Measurements from ENCODE around the gene PWP2.
"Not testable (repeated sequence)": the region's sequence is repeated elsewhere in the genome, so short reads cannot be mapped to it uniquely, and the experiment has no call there.

PWP2 gene

DNA sequence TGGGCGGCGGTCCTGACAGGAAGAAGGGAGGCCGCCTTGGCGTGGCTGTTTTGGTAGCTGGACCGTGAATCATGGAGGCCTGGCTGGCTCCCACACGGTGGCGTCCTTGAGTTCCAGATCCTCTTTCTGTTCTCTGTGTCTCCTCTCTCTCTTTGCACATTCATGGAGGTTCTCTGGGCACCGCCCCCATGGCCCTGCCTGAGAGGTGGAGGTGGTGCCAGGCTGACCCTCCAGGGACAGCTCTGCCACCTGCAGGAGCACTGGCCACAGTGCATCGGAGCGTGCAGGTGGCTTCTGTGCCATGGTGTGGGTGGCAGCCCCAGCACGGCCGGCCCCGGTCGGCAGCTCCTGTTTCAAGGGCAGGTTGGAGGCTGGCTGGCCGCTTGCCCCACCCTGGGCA, 30.8 kb downstream of the PWP2 start:
- DNase-seq (ENCODE audit: low spot score): not testable (repeated sequence)

DNA sequence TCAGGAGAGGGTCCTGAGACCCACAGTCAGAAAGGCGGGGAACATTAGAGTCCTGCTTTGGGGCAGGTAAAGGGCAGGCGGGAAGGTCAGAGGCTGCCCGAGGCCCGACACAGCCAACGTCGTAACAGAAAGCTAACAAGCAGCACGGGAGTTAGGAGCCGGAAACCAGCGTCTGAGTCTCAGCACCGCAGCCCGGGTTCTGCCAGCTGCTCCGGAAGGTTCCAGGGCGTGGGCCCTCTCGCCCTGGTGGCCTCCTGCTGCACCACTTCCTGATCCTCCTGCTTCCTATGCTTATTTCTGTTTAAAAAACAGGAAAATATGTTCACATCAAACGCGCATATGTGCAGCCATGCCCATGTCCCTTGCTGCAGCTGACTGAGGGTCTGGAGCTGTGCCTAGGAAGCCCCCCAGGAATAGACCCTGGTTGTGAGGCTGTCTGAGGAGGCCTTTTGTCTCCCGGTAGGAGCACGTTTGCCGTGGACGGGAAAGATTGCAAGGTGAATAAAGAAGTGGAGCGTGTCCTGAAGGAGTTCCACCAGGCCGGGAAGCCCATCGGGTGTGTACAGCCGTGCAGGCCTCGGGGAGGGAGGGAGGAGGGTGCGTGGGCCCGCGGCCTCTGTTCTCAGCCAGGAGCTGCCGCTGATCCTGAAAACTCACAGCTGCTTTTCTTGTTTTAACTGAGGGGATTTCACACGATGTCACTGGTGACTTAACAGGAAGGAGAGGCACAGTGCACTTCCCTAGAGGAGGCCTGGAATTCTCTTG, 32.8 kb downstream of the PWP2 start:
- DNase-seq (ENCODE audit: low spot score): not testable (repeated sequence)

DNA sequence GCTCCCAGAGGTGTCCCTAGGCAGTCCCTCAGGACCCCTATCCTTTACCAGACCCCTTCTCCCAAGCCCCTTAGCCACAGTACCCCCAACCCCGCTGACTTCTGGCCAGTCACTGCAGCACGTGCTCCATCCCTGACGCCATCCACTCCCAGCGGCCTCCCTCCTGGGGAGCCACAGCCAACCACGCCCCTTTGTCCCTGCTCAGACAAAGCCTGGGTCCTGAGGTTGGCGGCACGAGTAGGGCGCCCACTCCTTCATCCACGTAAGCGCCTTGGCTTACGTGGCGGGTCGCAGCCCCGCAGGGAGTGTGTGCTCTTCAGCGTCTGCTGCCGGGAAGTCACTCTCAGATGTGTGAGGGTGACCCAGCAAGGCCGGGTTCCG, 33.3 kb downstream of the PWP2 start:
- DNase-seq (ENCODE audit: low spot score): not testable (repeated sequence)

DNA sequence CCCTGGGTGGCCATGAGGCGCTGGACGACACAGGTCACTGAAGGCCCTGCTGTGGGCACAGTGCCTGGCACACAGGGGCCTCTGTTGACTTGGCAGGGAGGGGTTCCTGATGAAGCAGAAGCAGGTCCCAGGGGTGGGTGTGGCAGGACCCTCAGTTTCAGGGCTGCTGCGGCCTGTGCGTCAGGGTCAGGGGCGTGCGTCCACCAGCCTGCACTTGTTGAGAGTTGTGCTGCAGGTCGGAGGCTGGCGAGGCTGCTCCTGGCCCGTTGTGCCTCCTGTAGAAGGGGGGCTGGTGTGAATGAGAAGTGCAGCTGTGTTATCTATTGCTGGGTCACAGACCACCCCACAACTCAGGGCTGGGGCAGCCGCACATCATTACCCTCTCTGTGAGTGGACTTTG, 35.3 kb downstream of the PWP2 start:
- not testable (repeated sequence) for DNase-seq (ENCODE audit: low spot score)

DNA sequence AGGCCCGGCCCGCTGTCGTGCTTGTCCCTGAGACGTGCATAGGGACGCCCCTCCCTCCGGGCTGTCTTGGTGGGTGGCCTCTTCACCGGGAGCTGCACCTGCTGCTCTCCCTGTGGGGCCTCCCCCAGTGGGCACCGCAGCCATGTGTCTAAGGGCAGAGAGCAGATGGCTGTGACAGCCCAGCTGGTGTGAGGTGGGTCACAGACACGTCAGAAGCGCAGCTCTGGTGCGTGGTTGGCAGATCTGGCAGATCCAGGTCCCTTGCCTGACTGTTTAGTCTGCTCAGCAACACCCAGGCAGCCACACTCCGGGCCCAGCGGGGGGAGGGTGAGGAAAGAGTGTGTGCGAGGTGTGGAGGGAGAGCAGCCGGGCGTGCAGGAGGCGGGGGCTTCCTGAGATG, 36.2 kb downstream of the PWP2 start:
- not testable (repeated sequence) for DNase-seq (ENCODE audit: low spot score)

DNA sequence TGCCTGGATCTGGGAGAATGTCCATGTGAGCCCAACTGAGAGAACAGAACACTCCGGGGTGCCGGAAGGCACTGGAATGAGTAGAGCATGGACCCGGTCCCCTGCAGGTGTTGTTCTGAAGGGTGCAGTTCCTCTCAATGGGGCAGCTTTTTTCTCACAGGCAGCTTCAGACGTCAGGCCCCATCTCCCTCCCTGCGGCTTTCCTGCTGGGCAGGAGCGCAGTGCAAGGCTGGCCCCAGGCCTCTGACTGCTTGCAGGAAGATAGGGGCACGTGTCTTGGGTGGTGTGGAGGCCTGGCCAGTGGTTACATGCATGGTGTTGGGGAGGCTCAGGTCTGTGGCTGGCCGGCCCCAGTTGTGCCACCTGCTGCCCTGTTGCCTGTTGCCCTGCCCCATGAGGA, 36.8 kb downstream of the PWP2 start:
- not testable (repeated sequence) for DNase-seq (ENCODE audit: low spot score)

DNA sequence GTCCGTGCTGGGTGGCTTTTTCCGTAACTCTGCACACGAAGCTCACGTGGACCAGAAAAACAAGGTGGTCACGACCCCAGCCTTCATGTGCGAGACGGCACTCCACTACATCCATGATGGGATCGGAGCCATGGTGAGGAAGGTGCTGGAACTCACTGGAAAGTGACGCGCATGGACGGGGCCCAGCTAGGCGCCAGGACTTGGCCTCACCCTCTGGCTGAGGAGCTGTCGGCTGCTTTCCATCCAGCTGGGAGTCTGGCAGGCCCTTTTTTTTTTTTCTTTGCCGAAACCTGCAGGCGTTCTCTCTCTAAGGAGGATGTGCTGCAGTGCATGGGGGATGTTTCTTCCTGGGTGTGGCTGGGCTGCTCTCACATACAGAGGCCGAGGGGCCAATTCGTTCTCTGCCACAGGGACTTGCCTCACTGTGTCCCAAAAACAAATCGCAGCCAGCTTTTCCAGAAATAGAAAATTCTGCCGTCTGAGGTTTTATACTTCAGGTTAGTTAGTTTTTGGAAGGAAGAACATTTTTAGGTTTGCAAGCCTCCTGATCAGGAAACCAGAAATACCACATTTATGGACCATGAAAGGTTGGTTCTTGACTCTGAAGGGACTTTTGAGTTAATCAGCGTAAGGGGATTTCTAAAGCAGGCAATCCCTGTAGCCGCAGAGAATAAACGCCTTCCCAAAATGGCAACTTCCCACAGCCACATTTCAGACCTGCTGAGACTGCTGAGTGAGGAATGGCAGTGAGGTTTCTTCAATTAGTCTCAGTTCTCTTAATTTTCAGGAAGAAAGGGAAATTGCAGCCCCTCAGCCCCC, 37.8 kb downstream of the PWP2 start:
- DNase-seq (ENCODE audit: low spot score): not testable (repeated sequence)

DNA sequence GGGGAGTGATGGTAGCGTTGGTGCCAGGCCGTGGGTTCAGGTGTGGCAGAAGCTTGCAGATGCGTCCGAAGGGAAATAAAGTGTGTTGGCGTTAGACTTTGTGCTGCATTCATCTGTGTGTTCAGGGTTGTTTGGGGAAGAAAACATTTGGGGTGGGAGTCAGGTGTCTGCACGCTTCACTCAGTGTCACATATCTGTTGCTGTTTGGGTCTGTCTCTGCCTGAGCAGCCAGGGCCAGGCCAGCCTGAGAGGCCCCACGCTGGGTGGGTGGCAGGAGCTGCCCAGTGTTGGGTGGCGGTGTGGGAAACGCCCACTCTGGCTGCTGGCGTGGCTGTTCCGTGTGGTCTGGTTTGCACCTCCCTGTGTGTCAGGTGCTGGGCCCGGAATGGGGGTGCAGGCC, 38.4 kb downstream of the PWP2 start:
- not testable (repeated sequence) for DNase-seq (ENCODE audit: low spot score)

DNA sequence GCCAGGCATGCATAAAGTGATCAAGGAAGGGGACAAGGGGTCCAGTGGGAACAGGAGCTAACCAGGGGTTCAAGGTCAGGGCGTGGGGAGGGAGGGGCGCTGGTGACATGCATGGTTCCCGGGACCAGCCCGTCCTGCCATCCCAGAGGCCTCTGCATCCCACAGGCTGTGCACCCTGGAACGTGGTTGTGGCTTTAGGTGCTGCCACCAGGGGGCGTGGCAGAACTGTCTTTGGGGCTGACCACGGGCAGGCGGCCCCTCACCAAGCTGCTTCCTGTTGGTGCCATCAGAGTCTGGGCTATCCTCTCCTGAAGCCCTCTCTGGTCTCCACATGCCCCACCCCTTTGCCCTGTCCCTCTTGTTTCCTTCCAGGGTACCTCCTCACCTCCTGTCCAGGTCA, 39.9 kb downstream of the PWP2 start:
- DNase-seq (ENCODE audit: low spot score): not testable (repeated sequence)

DNA sequence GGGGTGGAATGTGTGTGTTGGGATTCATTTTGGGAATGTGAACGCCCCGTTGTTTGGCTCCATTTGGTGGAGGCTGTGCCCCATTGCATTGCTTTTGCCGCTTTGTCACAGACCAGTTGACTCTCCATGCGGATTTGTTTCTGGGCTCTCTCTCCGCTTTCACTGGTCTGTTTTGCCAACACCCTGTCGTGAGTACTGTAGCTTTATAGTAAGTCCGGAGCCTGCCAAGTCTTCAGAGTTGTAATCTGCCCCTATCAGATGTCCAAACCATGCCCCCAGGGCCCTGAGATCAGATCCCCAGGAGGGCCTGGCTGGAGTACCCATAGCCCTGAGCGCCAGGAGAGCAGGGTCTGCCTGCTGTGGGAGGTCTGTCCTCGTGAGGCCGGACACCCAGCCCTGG, 43.1 kb downstream of the PWP2 start:
- DNase-seq (ENCODE audit: low spot score): not testable (repeated sequence)

DNA sequence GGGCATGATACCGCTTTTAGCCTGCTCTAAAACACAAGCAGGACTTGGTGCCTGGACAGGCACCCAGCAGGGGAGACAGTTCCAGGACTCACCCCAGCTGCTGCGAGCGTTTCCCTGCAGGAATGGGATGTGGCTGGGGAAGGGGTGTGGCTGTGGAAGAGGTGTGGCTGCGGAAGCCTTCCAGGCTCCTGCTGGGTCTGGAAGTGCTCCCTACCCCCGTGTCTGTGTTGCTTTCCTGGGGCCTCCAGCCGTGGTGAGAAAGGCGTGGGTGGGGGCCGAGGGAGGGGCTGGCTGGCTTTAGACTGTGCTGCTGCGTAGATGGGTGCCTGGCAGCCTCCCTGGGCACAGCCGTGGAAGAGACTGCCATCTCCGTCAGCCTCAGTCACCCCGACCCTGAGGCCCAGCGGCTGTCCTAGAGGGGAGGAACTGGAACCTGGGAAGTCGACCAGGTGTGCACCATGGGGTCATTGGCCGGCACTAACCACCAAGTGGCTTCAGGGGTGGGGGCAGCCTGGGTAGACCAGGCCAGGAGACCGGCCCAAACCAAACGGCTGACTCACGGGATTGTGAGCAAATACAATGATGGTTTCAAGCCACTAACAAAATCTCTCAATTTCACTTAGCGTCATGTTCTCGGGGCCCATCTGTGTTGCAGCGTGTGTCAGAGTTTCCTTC, 46.2 kb downstream of the PWP2 start:
- DNase-seq (ENCODE audit: low spot score): not testable (repeated sequence)

DNA sequence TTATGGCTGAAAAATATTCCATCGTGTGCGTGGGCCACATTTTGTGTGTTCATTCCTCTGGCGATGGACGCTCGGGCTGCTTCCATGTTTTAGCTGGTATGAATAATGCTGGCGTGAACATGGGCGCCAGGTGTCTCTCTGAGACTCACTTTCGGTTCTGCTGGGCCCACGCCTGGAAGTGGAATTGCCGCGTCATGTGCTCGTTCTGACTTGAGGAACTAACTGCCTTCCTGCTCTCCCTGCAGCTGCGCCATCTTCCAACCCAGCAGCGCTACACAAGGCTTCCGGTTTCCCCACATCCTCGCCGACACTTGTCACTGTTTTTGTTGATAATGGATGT, 46.7 kb downstream of the PWP2 start:
- not testable (repeated sequence) for DNase-seq (ENCODE audit: low spot score)

DNA sequence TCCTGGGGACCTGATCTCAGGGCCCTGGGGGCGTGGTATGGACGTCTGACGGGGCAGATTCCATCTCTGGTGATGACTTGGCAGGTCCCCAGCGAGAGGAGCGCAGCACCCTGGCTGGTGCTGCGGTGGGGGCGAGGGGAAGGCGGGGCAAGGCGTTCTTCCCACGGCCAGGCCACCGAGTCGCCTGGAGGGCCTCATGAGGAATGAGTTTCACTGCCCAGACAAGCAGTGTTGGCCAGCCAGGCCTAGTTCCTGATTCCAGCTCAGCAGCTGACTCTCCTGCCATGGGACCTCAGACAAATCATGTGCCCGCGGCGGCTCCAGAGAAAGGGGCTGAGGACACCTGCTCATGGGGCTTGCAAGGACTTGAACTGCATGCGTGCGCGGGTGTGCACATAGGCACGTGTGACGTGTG, 47.6 kb downstream of the PWP2 start:
- DNase-seq (ENCODE audit: low spot score): not testable (repeated sequence)

DNA sequence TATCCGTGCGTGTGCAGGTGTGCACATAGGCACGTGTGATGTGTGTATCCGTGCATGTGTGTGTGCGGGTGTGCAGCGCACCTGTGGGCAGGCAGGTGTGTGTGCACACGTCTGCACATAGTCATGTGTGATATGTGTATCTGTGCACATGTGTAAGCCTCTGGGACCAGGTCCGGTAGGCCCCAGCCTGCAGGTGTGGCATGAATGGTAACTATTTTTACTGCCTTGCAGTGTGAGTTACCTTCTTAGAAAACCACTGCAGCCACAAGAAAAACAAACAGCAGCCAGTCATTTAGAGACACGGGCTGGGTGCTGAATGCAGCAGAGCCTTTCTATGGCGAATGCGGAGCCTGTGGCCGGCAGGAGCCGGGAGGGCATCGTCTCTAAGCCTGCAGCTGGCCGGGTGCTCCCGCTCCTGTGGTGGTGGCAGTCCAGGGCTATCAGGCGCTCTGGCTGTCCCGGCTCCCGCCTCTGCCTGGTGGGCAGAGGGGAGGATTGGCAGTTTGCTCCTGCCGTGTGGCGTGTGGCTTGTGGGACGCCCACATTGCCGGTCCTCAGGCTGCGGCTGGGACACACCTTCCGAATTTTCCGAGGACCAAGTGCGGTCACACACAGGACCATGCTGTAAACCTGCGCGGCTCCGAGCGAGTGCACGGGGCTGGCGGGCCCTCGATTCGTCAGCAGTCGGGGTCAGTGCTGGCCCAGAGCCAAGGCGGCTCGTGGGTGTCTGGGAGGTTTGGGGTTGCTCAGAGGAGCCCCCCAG, 48.2 kb downstream of the PWP2 start:
- not testable (repeated sequence) for DNase-seq (ENCODE audit: low spot score)

DNA sequence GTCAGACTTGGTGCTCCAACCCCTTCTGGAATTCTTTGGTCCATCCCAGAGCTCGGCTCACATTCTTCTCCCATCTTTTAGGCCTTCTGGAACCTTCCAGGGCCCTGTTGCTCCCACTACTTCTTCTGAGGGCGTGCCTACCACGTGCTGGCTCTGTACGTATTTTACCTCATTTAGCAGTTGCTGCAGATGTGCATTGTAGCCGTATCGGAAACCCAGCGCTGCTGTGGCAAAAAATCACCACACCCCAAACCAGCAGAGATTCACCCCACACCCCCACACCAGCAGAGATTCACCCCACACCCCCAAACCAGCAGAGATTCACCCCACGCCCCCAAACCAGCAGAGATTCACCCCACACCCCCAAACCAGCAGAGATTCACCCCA, 48.8 kb downstream of the PWP2 start:
- not testable (repeated sequence) for DNase-seq (ENCODE audit: low spot score)

DNA sequence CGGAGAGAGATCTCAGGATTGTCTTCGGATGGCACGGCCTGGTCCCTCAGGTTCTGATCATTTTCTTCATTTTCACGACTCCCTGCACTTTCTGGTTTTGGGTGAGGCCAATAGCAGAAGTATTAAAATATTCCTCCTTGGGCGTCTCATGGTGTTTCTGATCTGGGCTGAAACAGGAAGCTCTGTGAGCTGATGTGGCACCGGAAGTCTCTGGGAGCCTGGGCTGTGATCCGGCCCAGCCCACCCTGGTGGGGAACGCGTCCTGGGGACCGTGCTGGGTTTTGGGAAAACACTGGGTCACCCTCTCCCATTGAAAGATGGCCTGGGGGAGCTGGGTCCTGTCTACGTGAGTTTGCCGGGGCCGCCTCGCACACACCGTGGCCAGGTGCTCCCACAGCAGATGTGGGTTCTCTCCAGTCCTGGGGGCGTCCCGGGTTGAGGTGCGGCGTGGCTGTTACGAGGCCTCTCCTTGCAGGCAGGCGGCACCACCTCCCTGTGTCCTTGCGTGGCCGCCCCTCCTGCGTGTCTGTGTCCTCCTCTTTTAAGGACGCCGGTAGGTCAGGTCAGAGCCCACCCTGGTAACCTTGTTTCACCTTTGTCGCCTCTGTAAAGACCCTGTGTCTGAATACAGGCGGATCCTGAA, 50.4 kb downstream of the PWP2 start:
- not testable (repeated sequence) for DNase-seq (ENCODE audit: low spot score)

DNA sequence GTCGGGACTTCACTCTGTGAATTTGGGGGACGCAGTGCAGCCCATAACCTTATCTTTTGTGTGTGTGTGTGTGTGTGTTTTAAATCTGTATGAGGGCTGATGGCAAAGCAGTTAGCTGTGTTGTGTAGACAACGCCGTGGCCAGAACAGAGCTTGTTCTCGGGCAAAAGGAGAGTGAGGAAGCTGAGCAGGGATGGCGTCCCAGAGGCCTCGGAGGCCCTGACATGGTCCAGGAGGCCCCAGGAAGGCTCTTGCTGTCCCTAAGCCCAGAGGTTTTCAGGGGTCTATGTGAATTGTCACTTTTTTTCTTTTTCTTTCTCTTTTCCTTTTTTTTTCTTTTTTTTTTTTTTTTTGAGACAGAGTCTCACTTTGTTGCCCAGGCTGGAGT, 50.9 kb downstream of the PWP2 start:
- DNase-seq (ENCODE audit: low spot score): not testable (repeated sequence)

DNA sequence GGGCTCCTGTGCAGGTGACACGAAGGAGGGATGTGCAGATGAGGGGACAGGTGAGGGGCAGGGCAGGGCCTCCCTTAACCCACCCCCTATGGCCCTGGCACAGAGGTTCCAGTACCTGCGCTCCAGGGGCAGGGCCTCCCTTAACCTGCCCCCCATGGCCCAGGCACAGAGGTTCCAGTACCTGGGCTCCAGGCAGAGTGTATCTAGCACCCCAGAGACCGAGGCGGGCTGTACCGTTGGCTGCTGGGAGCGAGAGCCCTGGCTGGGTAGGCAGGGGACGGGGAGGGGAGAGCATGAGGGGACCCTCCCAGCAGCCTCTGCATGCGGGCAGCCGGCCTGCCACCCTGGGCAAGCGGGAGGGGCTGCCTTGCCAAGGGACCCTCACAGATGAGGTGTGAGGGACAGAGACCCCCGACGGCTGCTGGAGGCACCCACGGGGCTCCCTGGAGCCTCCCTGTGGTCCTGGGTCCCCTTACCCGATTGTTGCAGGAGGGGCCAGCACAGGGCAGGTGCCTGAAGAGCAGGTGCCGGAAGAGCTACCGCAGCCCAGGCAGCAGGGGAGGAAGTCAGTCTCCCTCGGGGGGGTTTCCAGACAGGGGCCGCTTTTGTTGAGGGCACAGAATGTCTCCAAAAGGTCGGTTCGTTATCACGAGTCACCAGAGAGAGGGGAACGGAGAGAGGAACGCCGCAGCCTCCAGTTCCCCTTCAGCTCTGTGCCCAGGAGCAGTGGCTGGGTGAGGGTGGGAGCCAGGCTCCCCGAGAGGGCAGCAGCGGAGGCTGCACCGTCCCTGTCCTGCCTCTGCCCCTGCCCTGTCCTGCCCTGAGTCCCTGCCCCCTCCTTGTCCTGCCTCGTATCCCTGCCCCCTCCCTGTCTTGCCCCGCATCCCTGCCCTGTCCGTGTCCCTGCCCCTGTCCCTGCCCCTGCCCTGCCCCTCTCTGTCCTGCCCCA, 52.4 kb downstream of the PWP2 start:
- not testable (repeated sequence) for DNase-seq (ENCODE audit: low spot score)

DNA sequence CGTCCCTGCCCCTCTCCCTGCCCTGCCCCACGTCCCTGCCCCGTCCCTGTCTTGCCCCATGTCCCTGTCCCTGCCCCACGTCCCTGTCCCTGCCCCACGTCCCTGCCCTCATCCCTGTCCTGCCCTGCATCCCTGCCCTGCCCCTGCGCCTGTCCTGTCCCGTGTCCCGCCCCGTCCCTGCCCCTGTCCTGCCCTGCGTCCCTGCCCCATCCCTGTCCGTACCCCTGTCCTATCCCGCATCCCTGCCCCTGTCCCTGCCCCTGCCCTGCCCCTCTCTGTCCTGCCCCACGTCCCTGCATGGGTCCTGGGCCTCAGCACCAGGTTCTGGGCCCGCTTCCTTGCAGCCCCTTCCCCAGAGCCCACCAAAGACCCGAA, 53.1 kb downstream of the PWP2 start:
- DNase-seq (ENCODE audit: low spot score): not testable (repeated sequence)

DNA sequence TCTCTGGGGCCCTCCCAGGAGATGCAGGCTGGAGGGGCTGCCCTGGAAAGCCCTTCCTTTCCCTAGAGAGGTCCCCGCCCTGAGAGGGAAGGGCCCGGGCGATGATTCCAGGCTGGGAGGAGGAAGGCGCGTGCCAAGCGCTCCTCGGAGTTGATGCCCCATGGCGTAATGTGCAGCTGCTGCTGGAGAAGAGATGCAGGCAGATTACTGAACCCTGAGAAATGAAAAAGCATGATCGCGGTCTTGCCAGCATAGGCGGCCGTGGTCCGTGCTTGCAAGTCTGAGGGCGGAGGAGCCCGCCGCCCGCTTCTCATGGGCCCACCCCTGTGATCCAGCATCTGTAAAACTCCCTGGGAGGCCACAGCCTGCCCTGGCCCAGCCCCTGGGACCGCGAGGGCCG, 53.6 kb downstream of the PWP2 start:
- not testable (repeated sequence) for DNase-seq (ENCODE audit: low spot score)
